Activated effector memory CD4-positive, alpha-beta T cell treated with anti-CD3 and anti-CD28 coated beads, Interleukin-2, amount 50 U/mL, for 16 hours (primary cell): ENCODE results near the gene MGAT4D.
"Not testable (repeated sequence)": the region's sequence is repeated elsewhere in the genome, so short reads cannot be mapped to it uniquely, and the experiment has no call there.

Experiments
- DNase-seq: peaks from one replicate; pipeline ENCODE4 v3.0.0-alpha.2; 2020

Gene MGAT4D

DNA sequence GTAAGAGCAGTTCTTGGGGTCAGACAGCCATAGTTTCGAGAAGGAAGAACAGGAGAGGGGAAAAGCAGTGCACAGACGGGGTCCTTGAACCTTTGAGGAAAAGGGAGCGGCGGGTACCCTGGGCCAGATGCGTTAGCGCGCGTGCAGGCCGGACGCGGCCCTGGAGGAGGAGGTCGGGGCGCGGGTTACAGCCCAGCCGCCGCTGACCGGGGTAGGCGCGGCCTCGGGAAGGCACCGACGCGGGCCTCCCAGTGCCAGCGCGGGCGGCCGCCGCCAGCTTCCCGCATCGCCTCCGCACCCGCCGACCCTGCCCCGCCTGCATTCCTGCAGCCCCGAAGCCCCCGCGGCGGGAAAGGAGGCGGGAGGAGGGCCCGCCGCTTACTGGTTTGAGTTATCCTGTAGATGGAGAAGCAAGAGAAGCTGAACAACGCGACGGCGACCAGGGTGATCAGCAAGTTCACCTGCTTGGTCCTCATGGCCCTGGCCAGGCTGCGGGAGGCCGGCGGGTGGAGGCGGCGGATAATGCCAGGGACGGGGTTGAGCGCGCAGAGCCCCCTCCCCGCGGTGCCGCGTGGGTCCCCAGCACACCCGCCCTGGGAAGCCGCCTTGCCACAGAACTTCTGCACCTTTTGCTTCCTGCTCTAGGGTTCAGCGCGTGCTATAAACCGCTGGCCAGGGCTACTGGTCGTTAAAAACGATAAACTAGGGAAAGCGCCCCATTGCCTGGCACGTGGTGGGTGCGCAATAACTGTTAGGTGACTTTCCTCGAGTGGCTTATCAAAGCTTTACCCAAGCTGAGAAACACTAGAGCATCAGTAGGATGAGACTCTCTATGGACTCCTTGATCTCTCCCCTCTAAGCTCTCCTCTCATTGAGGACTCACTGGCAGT is at the start of gene MGAT4D:
TSS of gene MGAT4D (minus strand) at position 547 of the 890 bp plus-strand sequence. CDS start at position 476, 71 bp downstream.
- DNase-seq = no peak

DNA sequence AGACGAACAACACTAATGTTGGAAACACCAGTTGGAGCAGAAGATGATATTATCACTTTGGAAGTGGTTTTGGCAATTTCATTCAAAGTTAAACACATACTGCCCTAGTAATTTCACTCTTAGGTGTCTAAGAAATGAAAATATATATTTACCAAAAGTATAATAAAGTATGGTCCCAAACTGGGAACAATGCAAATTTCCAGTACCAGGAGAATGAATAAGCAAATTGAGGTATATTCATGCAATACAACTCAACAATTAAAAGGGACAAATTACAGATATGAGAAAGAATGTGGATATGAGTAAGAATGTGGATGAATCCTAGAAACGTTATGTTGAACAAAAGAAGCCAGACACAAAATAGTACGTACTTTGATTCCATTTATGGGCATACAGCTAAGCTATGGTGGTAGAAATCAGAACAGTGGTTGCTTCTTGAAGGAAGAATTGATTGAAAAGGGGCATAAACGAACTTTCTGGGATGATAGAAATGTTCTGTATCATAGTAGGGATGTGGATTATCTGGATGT is 35.9 kb upstream of the MGAT4D start:
- DNase-seq = no peak

DNA sequence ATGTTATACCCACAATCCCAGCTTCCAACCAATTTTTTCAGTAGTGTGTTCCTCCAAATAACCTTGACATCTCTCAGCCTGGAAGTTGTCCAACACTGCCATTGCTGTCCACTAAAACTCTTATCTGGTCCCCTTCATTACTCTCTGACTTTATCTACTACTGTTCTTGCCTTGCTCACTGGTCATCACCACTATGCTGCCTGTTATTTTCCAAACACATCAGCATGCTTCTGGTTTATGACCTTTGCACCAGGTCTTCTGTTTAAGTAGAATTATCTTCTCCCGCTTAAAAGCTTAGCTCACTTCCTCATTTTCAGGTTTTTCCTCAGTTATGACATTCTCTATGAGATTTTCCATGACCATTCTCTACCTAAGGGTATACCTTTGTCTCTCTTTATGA is 31.3 kb upstream of the MGAT4D start:
- no peak for DNase-seq

DNA sequence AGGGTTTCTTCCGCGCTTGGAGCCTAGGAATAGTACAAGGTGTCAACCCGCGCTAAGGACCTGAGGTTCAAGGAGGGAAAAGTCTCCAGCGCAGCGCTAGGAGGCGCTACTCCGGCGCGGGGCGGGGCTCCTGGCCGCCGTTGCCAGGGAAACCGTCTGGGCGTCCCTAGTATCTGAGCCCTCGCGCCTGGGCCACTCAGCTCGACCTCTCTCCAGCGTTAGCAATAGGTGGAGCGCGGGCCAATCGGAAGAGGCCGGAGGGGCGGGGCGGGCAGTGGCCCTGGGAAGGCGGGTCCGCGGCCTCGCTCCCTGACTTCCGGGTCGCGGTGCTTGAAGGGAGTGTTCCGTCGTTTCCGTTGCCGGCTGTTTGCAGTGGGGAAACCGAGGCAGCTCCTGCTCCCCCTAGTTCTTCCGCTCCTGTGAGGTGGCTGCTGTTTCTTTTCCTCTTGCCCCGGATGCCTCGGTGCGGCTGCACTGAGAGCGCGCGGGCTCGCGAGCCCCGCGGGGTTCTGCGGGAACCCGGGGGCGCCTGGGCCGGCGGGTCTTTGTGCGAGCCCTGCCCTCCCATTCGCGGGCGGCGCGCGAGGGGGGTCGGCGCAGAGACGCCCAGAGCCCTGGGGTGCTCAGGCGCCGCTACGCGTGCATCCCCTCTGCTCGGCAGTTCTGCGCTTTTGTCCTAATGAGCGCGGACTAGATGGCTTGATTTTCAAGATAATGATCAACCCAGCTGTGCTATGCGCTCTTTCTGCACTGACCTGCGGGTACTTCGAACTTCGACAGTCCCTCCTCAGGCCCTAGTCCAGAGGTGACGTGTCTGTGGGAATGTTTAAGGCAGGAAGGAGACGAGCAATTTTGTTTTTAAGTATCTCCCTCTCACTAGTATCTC is 26.0 kb upstream of the MGAT4D start, which contains the start of gene ELMOD2:
TSS of gene ELMOD2 (plus strand) at position 312 of the 886 bp plus-strand sequence. CDS start 1,261 bp downstream, outside the sequence.
- peak; percentile 99 for DNase-seq

DNA sequence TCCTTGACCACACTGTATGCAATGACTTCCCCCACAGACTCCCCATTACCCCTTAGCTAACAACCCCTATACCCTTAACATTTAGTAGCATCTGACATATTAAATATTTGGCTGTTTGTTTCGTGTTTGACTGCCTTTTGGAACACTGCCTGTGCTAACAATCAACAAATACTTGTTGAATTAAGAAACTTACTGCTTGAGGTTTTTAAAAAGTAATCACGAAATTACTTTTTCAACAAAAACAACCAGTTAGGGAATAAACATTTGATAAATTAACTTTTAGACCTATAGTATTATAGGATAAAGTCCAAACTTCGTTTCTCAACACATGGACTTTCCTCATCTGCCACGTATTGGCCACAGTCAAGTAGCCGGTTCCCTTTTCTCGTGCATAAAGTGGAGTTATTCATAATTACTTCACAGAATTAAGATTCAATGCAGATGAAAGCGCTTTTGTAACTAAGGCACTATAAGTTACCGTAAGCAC is 25.3 kb upstream of the MGAT4D start:
- no peak for DNase-seq

DNA sequence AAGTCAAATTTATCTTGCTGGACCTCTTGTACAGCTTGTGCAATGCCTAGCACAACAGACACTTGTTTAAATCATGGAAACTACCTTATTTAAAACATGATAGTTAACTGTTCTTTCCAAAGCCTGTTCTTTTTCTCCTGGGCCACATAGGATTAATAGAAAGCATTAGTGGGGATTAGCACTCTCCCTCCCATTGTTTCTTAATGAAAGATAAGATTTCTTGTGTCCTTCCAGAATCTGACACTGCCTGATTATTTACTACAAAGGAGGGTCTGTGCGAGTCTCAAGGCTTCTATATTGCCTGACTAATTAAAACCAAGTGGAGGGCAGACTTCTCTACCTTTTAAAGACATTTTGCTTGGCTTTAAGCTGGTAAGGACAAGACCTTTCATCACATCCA is 17.3 kb upstream of the MGAT4D start:
- no peak for DNase-seq

DNA sequence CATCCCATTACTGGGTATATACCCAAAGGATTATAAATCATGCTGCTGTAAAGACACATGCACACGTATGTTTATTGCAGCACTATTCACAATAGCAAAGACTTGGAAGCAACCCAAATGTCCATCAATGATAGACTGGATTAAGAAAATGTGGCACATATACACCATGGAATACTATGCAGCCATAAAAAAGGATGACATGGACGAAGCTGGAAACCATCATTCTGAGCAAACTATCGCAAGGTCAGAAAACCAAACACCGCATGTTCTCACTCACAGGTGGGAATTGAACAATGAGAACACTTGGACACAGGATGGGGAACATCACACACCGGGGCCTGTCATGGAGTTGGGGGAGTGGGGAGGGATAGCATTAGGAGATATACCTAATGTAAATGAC is 15.7 kb upstream of the MGAT4D start:
- not testable (repeated sequence) for DNase-seq

DNA sequence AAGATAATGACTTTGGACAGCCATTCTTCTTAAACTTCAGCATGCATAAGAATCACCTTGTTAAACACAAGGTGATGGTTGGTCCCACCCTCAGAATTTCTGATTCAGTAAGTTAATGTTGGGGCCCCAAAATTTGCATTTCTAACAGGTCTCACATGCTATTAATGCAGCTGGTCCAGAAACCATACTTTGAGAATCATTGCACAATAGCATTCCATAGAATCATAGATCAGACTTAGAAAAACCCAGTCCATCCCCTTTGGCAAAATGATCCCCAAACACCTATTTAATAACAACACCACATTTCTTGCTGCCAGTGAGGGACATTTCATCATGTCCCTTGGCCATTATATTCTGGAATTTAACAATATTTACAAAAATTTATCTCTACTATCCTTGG is 6.2 kb upstream of the MGAT4D start:
- no peak for DNase-seq

DNA sequence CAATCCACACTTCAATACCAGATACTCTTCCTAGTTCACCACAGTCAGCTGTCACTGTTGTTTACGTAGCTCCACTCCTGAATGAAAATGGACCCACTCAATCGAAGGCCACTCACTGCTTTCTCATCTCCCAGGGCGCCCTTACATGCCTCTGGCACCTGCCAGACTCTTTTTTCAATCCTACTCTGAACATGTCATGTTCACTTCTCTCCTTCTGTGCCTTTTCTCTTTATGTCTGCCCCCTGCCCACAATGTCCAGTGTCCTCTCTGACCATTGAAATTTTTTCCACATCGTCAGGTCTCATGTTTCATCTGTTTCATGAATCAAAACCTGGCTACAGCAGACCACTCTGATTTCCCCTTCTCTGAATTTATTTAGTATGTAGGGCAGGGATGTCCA is 1.3 kb upstream of the MGAT4D start:
- DNase-seq = no peak

DNA sequence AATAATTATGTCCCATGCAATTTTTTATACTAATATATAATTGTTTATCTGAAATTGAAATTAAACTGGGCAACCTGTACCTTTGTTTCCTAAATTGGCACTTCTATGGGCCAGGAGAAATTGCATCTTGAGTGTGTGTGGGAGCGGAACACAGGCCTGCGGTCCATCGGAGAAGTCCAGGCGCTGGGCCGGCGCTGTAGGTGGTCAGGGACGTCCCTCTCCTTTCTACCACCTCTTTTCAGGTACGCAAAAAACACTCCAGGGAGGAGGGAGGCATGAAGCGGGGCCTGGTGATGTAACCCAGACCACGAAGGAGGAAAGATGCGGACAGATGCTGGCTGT is 717 bp downstream of the MGAT4D start:
- no peak for DNase-seq

DNA sequence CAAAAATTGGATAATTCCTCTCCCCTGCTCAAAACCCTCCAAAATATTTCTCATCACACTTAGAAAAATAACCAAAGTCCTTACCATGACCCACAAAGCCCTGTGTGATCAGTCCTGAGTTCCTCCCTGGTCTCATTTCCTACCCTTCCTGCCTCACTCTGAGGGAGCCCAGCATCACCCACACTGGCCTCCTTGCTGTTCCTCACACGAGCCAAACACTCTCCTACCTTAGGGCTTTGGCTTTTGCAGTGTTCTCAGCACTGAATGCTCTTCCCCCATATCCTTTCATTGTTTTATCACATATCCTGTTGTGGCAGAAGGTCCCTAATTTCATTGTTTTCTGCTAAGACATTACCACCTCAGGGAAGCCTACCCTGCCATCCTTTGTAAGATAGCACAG is 12.2 kb downstream of the MGAT4D start:
- DNase-seq = no peak

DNA sequence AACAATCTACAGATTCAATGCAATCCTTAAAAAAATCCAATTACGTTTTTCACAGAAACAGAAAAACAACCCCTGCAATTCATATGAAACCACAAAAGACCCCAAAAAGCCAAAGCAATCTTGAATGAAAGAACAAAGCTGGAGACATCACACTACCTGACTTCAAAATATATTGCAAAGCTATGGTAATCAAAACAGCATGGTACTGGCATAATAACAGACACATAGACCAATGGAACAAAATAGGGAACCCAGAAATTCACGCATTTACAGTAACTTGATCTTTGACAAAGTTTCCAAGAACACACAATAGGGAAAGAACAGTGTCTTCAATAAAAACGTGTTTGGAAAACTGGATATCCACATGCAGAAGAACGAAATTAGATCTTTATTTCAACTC is 14.6 kb downstream of the MGAT4D start:
- DNase-seq = no peak

DNA sequence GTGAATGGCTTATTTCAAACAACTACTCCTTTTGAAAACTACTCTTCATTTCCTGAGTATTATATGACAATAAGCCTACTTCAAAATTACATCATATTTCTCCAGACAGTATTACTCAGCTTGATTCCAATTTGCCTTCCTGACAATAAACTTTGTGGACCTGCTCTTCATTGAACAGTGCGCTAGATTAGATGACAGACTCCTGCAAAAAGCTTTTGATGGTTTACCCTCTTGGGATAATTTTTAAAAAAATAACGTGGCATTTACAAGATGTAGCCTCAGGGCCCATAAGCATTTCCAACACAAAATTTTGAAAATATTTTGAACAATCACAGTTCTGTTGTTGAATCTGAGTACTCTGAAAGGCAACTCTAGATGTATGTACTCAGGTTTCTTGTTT is 25.9 kb downstream of the MGAT4D start:
- DNase-seq = no peak

DNA sequence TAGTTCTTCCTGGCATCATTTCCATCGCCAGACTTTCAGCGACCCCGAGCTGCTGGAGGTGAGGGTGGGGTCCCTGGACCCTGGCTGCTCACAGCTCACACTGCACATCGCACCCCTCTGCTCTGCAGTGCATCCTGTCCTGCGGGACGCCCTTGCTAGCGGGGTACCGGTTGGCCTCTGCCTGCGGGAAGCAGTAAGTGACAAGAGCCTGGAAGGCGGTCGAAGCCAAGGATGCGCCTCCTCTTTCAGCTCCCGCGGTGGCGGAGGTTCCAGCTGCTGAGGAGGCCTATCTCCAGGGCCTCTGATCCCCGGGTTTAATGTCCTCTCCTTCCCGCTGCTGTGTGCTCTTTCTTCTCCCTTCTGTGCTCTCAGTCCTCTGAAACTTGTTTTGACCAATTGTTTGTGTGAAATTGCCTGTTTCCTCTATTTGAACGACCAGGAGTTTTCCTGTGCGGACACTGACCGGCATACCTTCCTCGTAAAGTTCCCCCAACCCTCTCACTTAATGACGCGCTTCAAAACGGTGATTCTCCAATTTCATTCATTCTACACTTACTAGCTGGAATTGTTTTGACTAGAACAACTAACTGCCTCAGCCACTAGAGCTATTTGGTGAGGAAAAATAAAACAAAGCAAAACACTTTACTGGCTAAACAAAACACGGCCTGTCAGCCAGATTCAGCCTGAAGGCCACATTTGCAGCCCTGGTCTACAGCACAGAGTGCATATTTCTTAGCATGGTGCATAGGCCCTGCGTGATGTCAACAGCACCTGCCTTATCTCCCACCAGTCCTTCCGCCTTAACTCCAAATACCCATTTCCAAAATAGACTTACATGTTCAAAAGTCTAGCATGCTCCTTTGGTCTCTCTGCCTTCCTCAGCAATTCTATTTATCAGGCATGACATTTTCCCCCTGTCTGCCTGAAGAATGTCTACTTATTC is 28.0 kb downstream of the MGAT4D start:
- DNase-seq = no peak

DNA sequence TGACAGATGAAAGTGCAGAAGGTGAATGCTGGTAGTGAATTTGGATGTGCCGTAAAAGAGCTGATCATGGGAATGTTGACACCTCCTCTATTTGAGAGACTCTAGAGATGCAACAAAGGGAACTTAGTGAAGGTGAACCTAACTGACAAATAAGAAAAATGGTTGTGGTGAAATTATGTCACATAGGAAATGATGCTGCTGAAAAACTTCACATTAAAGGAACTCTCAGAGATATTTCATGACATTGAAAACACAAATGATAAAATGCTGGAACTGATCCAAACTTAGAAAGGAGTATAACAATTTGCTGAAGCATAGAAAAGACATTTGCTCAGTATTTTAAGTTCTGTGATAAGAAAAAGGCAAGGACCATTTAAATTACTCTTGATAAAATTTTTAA is 31.9 kb downstream of the MGAT4D start:
- DNase-seq = no peak

DNA sequence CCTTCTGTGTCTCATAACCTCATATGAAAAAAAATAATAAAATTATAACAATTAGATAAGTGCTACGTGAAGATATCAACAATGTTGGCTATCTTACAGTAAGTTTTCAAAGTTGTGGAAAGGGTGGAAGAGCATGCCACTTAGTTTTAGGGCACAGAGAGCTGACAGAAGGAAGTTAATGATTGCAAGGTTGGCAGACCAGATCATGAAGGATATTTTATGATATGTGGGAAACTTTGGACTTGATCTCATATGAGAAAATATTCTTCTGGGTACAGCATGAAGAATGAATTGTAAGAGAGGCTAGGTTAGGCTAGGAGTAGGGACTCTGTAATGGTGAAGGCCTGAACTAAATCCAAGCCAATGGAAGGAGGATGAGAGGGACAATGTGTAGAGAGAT is 34.5 kb downstream of the MGAT4D start:
- DNase-seq = no peak

DNA sequence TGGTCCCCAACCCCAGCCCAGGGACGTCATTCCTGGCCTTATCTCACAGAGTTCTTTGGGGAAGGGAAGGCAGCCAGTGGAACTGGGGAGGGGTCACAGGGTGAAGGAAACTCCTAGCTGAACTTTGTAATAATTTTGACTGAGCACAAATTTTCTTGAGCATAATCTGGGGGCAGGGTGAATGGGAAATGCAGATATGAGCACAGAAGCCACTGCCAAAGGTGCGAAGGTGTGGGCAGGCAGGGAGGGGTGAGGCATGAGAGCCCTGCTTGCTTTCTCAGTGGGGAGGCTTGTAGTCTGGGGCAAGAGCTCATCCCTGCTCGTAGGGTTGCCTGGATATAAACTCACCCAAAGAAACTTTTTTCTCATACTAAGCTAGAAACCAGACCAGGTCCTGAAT is 34.9 kb downstream of the MGAT4D start:
- no peak for DNase-seq

DNA sequence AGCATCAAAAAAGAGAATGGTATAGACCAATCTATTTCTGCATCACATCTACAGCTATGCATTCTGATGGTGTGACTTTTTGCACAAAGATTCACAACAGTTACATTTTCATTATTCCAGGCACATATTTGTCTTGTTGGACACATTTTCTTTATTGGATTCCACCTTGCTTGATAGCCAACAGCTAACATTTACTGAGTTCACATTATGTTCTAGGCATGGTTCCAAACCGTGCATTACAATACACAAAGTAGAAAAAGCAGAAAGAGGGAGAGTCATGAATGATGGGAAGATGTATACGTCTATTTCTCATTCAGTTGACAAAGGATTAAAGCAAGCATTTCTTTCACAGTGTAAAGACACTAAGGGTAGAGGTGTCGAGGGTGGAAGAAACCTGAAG is 47.7 kb downstream of the MGAT4D start:
- DNase-seq = no peak

DNA sequence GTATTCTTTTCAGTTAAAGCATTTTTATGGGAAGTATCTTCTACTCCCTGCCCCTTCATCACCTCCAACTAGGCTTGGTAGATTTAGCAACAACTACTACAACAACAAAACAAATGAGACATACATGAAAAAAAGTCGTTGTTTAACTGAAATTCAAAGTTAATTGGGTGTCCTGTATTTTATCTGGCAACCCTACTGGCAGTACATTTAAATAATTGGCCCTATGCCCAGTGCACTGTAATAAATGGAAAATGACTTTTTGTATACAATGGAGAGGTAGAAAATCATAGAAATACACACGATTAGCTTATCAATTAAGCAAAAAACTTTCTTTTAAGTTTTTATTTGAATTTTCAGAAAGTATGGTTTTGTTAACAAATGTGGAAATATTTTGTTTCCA is 49.3 kb downstream of the MGAT4D start:
- DNase-seq = no peak

DNA sequence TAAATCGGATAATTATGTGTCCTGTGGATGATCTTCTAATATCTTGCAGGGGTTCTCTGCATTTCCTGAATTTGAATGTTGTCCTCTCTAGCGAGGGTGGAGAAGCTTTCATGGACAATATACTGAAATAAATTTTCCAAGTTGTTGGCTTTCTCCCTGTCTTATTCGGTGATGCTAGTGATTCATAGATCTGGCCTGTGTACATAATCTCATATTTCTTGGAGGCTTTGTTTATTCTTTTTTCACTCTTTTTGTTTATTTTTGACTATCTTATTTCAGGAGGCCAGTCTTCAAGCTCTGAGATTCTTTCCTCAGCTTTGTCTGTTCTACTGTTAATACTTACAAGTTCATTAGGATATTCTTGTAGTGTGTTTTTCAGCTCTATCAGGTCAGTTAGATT is 49.9 kb downstream of the MGAT4D start:
- no peak for DNase-seq

DNA sequence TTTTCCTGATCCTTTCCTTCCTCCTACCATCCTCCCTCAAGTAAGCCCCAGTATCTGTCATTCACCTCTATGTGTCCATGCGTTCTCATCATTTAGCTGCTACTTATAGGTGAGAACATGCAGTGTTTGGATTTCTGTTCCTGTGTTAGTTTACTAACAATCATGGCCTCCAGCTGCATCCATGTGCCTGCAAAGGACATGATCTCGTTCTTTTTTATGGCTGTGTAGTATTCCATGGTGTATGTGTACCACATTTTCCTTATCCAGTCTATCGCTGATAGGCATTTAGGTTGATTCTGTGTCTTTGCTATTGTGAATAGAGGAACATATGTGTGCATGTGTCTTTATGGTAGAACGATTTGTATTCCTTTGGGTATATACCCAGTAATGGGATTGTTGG is 53.7 kb downstream of the MGAT4D start:
- not testable (repeated sequence) for DNase-seq

DNA sequence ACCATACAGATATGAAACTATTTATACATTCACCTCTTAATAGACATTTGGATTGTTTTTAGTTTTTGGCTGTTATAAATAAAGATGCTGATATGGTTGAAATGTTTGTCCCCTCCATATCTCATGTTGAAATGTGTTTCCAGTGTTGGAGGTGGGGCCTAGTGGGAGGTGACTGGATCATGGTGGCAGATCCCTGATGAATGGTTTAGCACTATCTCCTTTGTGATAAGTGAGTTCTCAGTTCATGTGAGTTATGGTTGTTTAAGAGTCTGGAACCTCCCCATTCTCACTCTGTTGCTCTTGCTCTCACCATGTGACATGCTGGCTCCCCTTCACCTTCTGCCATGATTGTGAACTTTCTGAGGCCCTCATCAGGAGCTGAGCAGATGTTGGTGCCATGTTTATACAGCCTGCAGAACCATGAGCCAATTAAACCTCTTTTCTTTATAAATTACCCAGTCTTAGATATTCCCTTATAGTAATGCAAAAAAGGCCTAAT is 58.4 kb downstream of the MGAT4D start:
- no peak for DNase-seq
